ENCODE measurements around the gene HMGCR.

HMGCR gene

DNA sequence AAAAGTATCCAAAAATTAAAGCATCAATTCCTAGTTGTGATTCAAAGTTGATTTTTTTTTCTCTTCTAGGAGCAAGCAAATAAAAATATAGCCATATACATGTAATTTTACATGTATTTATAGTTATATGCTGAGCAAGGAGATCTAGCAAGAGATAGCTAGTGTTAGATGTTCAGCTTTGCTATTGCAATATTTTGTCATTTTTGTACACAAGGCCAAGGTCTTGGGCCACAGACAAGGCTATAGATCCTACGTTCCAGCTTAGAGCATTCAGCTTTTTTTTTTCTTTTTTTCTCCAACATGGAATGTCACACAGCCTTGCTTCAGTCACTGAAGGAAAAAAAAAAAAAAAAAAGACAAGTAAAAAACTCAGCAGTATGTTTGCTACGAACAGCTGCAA, 36.8 kb downstream of the HMGCR start:
- H3K9me2 ChIP-seq (ENCODE audit: low read depth, low read length) = no peaks in the 10 kb centered on the region
- H3K9ac ChIP-seq (ENCODE audit: low read length) = no peak overlapping the region
- H3K27ac ChIP-seq (ENCODE audit: low read depth, low read length, poor library complexity, severe bottlenecking) = no peak overlapping the region
- no peaks in the 10 kb centered on the region for H3F3A ChIP-seq (ENCODE audit: insufficient read depth, low read length)
- peaks cover 21% of the 10 kb centered on the region; the same call in 1 of the 2 replicates for H3K36me3 ChIP-seq (ENCODE audit: insufficient read depth, low read length)
- TF ChIP-seq, protein P1, sequence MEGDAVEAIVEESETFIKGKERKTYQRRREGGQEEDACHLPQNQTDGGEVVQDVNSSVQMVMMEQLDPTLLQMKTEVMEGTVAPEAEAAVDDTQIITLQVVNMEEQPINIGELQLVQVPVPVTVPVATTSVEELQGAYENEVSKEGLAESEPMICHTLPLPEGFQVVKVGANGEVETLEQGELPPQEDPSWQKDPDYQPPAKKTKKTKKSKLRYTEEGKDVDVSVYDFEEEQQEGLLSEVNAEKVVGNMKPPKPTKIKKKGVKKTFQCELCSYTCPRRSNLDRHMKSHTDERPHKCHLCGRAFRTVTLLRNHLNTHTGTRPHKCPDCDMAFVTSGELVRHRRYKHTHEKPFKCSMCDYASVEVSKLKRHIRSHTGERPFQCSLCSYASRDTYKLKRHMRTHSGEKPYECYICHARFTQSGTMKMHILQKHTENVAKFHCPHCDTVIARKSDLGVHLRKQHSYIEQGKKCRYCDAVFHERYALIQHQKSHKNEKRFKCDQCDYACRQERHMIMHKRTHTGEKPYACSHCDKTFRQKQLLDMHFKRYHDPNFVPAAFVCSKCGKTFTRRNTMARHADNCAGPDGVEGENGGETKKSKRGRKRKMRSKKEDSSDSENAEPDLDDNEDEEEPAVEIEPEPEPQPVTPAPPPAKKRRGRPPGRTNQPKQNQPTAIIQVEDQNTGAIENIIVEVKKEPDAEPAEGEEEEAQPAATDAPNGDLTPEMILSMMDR (IDR thresholded peaks at IDR 0.05; ENCODE audit: low read length) = no peak
- no peak for TF ChIP-seq EZH2 (IDR thresholded peaks at IDR 0.05; ENCODE audit: borderline replicate concordance, low read length)
- no peak overlapping the region for H3K4me3 ChIP-seq (ENCODE audit: low read depth, low read length, poor library complexity, severe bottlenecking)
- H2AFZ ChIP-seq (ENCODE audit: low read length) = no peak overlapping the region
- H3K4me2 ChIP-seq (ENCODE audit: low read length) = no peak overlapping the region
- H3K79me2 ChIP-seq (ENCODE audit: insufficient read depth, low read length) = no peaks in the 10 kb centered on the region
- no peaks in the 10 kb centered on the region for H3K4me1 ChIP-seq (ENCODE audit: insufficient read depth, low read length, severe bottlenecking)
- no peaks in the 10 kb centered on the region for H4K20me1 ChIP-seq (ENCODE audit: insufficient read depth, low read length)
- no peaks in the 10 kb centered on the region for H3K9me3 ChIP-seq (ENCODE audit: low read length)
- no peaks in the 10 kb centered on the region for H3K27me3 ChIP-seq (ENCODE audit: insufficient read depth, low read length)

DNA sequence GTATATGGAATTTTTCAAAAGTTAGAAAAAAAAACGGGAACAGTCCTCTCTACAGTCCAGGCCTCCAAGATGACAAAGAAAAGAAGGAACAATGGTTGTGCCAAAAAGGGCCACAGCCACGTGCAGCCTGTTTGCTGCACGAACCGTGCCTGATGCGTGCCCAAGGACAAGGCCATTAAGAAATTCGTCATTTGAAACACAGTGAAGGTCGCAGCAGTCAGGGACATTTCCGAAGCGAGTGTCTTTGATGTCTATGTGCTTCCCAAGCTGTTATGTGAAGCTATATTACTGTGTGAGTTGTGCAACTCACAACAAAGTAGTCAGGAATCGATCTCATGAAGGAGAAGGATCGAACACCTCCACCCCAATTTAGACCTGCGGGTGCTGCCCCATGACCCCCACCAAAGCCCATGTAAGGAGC, 37.4 kb downstream of the HMGCR start:
- TF ChIP-seq, protein P1 (IDR thresholded peaks at IDR 0.05; ENCODE audit: low read length) = no peak
- TF ChIP-seq EZH2 (IDR thresholded peaks at IDR 0.05; ENCODE audit: borderline replicate concordance, low read length) = no peak
- no peak overlapping the region for H3K27ac ChIP-seq (ENCODE audit: low read depth, low read length, poor library complexity, severe bottlenecking)
- no peaks in the 10 kb centered on the region for H3K9me2 ChIP-seq (ENCODE audit: low read depth, low read length)
- no peak overlapping the region for H3K4me2 ChIP-seq (ENCODE audit: low read length)
- H3K36me3 ChIP-seq (ENCODE audit: insufficient read depth, low read length) = peaks cover 26% of the 10 kb centered on the region; the same call in 1 of the 2 replicates
- H3K27me3 ChIP-seq (ENCODE audit: insufficient read depth, low read length) = no peaks in the 10 kb centered on the region
- H3K4me1 ChIP-seq (ENCODE audit: insufficient read depth, low read length, severe bottlenecking) = no peaks in the 10 kb centered on the region
- H3K9ac ChIP-seq (ENCODE audit: low read length) = no peak overlapping the region
- no peak overlapping the region for H3K4me3 ChIP-seq (ENCODE audit: low read depth, low read length, poor library complexity, severe bottlenecking)
- no peaks in the 10 kb centered on the region for H3F3A ChIP-seq (ENCODE audit: insufficient read depth, low read length)
- no peaks in the 10 kb centered on the region for H3K9me3 ChIP-seq (ENCODE audit: low read length)
- H4K20me1 ChIP-seq (ENCODE audit: insufficient read depth, low read length) = no peaks in the 10 kb centered on the region
- no peaks in the 10 kb centered on the region for H3K79me2 ChIP-seq (ENCODE audit: insufficient read depth, low read length)
- no peak overlapping the region for H2AFZ ChIP-seq (ENCODE audit: low read length)

DNA sequence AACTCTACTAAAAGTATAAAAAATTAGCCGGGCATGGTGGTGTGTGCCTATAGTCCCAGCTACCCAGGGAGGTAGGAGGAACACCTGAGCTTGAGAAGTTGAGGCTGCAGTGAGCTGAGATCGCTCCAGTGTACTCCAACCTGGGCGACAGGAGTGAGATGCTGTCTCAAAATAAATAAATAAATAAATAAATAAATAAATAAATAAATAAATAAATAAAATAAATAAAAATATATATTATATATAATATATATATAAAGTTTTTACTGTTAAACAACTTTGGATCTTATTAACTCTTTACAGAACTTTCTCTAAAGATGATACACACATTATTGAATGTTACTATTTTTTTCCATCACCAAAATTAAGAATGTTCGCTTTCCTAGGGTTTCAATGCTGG, 38.4 kb downstream of the HMGCR start:
- Histone ChIP-seq H3K4me2 (ENCODE audit: low read length) (no peak overlapping the region), H3K27me3 (ENCODE audit: insufficient read depth, low read length) (no peaks in the 10 kb centered on the region), H4K20me1 (ENCODE audit: insufficient read depth, low read length) (no peaks in the 10 kb centered on the region), H3K4me1 (ENCODE audit: insufficient read depth, low read length, severe bottlenecking) (no peaks in the 10 kb centered on the region), H3K4me3 (ENCODE audit: low read depth, low read length, poor library complexity, severe bottlenecking) (no peak overlapping the region), H3K9ac (ENCODE audit: low read length) (no peak overlapping the region), H3K9me3 (ENCODE audit: low read length) (no peaks in the 10 kb centered on the region), H3K36me3 (ENCODE audit: insufficient read depth, low read length) (peaks cover 33% of the 10 kb centered on the region; the same call in 1 of the 2 replicates), H3K79me2 (ENCODE audit: insufficient read depth, low read length) (no peaks in the 10 kb centered on the region), H3K27ac (ENCODE audit: low read depth, low read length, poor library complexity, severe bottlenecking) (no peak overlapping the region), H2AFZ (ENCODE audit: low read length) (no peak overlapping the region), H3K9me2 (ENCODE audit: low read depth, low read length) (no peaks in the 10 kb centered on the region), H3F3A (ENCODE audit: insufficient read depth, low read length) (no peaks in the 10 kb centered on the region)
- no peak for TF ChIP-seq EZH2 (IDR thresholded peaks at IDR 0.05; ENCODE audit: borderline replicate concordance, low read length)
- TF ChIP-seq, protein P1 (IDR thresholded peaks at IDR 0.05; ENCODE audit: low read length) = no peak

Measured in OCI-LY1 (cell line).